GM21528 (cell line): ENCODE measurements around the gene MPZL1.

ENCODE experiments used
- ATAC-seq: cut with Tn5 transposase; IDR thresholded peaks from one replicate; pipeline ENCODE4 v1.9.1; 2021; ENCODE audit warnings: mild to moderate bottlenecking, moderate library complexity; ENCODE audit not compliant: unreplicated experiment, low FRiP score

The MPZL1 gene

DNA sequence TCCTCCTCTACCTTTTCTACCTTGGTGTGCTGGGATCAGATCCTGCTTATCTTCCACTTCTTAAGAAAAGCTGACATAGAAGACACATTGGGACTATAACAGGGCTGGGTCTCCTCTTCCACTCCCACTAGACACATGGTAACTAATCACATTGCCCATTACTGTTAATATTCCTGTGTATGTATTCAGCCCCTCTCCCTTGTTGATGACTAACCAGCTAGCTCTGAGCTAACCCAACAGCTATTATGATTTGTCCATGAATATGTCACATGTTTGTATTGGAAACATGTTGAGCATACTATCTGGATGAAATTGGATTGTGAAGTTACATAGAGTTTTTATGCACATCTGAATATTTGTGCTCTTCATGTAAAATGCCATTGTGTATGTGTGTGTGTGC is 52.9 kb downstream of the MPZL1 start:
- no peak for ATAC-seq

- no peak for ATAC-seq
These were observed 53.4 kb downstream of the MPZL1 start for GRCh38 chr1:167775178-167775577.

DNA sequence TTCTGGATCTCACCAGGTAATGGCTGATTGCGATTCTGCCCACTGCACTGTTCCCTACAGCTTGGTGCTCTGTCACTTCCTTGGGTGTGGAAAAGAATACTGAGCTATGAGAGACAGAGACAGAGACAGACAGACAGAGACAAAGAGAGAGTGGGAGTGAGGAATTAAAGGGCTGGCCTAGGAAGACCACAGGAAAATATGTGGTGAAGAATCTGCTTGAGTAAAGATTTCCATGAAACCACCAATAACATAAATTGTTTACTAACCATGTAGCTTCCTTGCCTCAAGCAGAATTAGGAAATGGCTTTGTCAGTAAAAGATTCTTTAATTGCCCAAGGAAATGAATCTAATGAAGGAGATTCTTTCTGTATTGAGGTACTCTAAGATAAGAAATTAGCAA is 54.4 kb downstream of the MPZL1 start:
- no peak for ATAC-seq

GRCh38 chr1:167776616-167777268 is 55.0 kb downstream of the MPZL1 start:
- no peak for ATAC-seq

DNA sequence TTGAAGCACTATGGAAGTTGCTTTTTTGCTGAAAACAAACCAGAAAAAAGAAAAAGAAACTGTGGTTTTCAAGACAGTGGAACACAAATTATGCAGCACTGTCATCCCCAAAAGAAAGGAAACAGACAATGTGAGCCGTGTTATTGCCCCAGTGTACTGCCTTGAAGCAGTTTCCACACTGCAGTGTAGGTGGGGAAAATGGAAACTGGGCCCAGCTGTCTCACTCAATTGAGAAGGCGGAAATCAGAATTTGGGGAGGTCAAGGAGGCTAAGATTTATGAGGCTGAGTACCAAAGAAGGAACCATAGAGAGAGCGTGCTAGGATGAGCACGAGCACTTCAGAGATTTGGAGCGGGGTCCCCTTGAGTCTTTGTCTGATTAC is 55.5 kb downstream of the MPZL1 start:
- ATAC-seq, result no peak

DNA sequence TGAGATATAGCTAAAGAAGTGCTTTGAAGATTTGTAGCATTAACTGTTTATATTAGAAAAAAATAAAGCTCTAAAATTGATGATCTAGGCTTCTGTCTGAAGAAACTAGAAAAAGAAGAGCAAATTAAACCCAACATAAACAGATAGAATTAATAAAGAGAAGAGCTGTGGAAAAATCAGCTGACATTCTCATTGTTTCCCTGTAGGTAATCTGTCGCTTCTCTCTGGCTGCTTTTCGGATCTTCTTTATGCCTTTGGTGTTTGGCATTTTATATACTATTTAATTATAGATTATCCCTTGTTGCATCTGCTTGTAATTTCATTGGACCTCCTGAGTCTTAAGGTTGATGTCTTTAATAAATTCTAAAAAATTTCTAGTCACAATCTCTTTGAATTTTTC is 59.8 kb downstream of the MPZL1 start:
- no peak for ATAC-seq

GRCh38 chr1:167782946-167783345 is 61.2 kb downstream of the MPZL1 start:
- no peak for ATAC-seq

- ATAC-seq, result no peak
These were observed 63.2 kb downstream of the MPZL1 start for GRCh38 chr1:167784876-167785550.

GRCh38 chr1:167786502-167786901 is 64.7 kb downstream of the MPZL1 start:
- no peak for ATAC-seq

DNA sequence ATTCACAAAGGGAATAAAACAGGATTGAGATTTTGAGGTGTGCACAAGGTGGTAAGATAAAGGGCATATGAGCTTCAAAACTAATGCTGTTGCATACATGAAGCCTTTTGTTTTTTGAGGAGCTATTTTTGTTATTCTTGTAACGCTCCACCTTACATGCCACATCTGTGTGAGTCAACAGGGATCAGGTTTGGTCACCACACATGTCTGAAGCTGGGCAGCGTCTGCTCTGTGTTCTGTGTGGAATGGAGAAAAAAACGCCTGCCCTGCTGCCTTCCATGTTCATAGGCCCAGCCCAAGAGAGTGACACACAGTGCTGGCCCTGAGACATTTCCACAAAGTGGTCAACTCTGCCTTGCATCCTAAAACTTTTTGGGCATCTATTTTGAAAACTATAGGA is 67.7 kb downstream of the MPZL1 start:
- no peak for ATAC-seq

DNA sequence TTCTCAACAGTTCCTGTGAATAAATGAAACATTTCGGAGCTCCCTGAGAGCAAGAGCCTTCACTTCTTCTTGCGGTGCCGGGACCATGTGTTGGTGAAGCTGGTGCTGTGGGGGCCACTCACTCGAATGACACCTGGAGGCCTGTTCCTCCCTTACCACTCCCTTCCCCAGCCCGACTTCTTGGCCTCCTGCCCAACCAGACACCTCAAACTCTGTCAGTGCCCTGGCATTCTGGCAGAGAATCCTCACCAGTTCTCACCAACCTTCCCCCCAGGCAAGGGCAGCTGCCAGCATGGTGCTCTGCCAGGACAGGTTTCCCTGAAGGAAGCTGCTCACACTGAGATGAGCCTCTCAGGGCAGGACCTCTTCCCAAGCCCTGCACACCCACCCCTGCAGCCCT is 68.3 kb downstream of the MPZL1 start:
- ATAC-seq, result no peak

DNA sequence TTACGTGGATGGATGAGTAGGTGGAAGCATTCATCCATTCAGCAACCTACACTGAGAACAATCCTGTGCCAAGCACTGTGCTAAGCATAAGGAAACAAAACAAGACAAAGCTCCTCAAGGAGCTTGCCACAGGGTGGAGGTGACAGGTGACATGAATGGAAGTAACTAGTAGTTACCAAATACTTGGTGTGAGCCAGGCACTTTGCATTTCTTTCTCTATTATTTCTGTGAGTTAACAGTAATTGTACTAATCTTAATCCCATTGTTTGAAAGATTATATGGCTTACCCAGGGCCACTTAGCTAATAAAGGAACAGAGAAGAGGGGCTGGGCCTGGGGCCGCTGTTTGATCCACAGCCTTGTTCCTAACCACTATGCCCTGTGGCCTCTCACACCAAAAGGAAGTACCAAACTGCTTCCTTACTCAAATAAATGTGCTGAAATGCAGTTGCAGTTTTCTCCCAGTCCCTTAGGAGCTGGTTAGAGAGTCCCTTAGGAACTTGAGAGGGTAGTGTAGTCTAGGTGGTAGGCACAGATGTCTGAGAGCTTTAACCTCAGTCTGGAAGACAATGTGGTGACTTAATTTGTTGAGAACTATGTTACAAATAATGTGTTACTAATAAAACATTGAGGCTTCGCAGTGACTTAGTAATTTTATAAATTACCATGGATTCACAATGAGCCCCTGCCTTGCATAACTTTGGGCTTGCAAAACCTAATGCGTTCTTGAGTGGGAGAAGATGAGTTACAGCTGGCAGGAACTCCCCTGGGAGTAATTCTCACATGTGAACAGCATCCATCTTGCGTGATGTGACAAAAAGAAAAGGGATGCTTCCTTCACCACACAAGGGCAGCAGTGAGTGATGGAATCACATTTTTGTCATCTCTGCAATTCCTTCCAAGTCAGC is 69.8 kb downstream of the MPZL1 start:
- no peak for ATAC-seq

- ATAC-seq, result no peak
These were observed 70.4 kb downstream of the MPZL1 start for GRCh38 chr1:167792188-167792565.

DNA sequence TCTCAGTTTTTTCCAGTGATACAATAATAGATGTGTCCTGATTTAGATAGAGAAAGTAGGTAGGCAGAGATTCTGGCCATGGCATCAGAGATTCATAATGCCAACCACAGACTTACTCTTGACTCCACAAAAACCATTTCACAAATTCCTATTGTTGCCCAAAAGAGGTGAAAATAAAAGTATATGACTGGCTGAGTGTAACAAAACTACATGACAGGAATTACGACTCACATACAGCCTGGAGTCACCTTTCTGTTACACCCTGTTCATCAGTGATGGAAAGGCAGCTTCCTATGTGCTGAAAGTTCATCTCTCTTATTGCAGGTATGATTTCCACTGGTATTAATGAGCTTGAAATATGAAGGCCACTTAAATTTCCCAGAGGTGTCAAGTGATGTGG is 72.3 kb downstream of the MPZL1 start:
- no peak for ATAC-seq

DNA sequence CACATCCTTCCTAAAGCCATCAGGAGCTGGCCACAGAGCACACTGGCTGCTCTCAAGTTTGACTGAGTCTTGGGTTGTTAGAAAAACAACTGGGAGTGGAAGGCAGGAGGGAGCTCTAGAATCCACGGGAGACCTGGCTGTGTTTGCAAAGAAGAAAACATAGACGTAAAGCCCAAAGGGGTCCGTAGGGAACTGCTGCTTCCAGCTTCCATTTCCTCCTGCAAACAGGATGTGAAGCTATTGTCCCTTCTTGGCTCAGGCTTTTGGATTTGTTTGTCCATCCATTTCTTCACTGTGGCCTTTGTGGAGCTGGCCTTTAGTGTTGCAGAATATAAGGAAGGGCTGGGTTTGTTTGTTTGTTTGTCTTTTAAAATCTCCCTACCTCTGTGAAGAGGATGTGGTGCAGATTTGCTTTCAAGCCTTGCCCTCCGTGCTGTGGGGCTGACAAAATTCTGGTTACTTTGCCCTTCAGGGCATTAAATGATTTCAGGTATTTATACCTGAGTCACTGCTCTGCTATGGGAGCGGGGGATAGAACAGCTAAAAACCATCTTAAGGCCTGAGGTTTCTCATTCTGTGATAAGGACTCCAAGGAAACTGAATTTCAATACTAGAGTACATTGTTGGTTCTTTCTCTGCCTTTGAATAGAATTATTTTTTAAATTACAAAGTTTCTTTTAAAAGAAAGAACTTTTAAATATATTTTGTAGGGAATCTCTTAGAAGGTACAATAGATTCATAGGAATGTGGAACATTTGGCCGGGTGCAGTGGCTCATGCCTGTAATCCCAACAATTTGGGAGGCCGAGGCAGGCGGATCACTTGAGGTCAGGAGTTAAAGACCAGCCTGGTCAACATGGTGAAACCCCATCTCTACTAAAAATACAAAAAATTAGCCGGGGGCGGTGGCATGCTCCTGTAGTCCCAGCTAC is 74.3 kb downstream of the MPZL1 start:
- ATAC-seq, result no peak

DNA sequence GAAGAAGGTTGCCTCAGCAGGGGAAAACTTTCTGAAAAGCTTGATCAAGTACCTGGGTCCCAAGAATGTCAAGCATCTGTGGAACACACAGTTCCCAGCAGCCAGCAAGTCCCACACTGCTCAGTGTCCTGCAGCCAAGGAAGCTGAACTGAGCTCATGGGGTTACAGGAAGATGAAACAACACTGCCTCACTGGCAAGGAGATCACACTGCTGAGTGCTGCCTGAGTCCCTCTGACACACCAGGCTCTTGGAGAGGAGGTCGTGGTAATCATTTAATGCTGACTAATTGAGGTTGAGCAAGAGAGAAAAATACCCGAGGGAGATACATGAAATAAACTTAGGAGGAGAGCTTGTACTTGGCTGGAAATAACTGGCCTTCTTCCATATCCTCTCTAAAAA is 75.2 kb downstream of the MPZL1 start:
- no peak for ATAC-seq

DNA sequence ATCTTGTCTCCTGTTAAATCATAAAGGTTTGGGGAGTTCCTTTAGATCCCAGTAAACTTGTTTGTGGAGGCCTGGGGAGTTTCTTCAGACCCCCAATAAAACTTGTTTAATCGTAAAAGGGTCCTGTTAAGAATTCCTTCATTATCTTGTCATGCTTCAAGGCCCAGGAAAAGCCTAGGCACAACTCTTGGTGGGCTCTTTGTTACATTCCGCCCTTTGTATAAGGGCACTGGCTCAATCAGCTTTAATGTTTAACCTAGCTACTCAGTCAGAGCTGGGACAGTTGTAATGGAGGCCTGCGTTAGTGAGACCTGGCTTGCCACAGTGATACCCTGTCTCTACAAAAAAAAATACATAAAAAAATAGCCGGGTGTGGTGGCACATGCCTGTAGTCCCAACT is 77.2 kb downstream of the MPZL1 start:
- no peak for ATAC-seq

DNA sequence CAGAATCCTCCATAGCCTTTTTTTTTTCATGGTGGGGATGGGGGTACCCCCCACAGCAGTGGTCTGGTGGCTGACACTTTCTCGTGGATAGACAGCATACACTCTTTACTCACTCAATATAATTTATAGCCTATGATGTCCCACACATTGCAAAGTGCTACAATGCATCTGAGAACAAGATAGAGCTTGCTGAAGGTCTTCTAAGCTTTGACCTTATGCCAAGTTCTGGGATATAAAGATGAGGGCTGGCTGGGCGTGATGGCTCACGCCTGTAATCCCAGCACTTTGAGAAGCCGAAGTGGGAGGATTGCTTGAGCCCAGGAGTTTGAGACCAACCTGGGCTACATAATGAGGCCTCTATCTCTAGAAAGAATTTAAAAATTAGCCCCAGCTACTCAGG is 78.0 kb downstream of the MPZL1 start:
- ATAC-seq, result no peak

- no peak for ATAC-seq
These were observed 78.5 kb downstream of the MPZL1 start for GRCh38 chr1:167800251-167800650.

- ATAC-seq, result no peak
These were observed 80.5 kb downstream of the MPZL1 start for GRCh38 chr1:167802235-167802634.
